Left ventricle myocardium inferior (tissue), 1 donor: ENCODE results near the gene CLPSL2. TPM values are rescaled to one million over a fixed set of nuclear protein-coding genes. Genes with fewer than 3 reads are reported as not detected.

Source experiments
- DNase-seq: peaks from one replicate; pipeline ENCODE4 v3.0.0-alpha.2; 2020
- H3K27ac ChIP-seq: fragments of 200-600 bp; replicated peaks from 2 replicates; pipeline ENCODE4 v1.8.0; 2021
- H3K27me3 ChIP-seq: fragments of 200-600 bp; 2 replicates; pipeline ENCODE4 v1.8.0; 2021; ENCODE audit warnings: low read depth
- H3K36me3 ChIP-seq: fragments of 200-600 bp; 2 replicates; pipeline ENCODE4 v1.8.0; 2021
- H3K4me1 ChIP-seq: fragments of 200-600 bp; 2 replicates; pipeline ENCODE4 v1.8.0; 2021
- H3K4me3 ChIP-seq: fragments of 200-600 bp; 2 replicates; pipeline ENCODE4 v1.8.0; 2021; ENCODE audit warnings: mild to moderate bottlenecking, moderate library complexity
- H3K9me3 ChIP-seq: fragments of 200-600 bp; replicated peaks from 2 replicates; pipeline ENCODE4 v1.8.0; 2021
- intact Hi-C: fragments of 100-400 bp; cut with micrococcal nuclease; formaldehyde crosslinking; loops from one replicate; pipeline ENCODE4 v1.11.0; 2022
- total RNA-seq: library from RNA; stranded (reverse); fragmentation: NEBNext Ultra II Directional; extraction: Animal tissue kit (Norgen Biotek cat#: 25700); gene quantifications from one replicate; pipeline ENCODE4 v1.2.1, GENCODE V29; 2021
- TF ChIP-seq, protein P1 (sequence below): fragments of 200-600 bp; IDR thresholded peaks from 2 replicates; pipeline ENCODE4 v1.8.0; 2021; ENCODE audit warnings: antibody characterized with exemption, mild to moderate bottlenecking, borderline replicate concordance
- donor health status: DM: no; HTN: yes; CAD: no; lungs with severe emphysema.

Gene CLPSL2
- total RNA-seq, 1 donor from 2014 or later, result not detected

GRCh38 chr6:35742842-35743241 lies 33.6 kb upstream of the CLPSL2 start:
- Histone ChIP-seq H3K9me3 (peaks cover 6% of the 10 kb centered on the region), H3K27ac (no peak overlapping the region)

DNA sequence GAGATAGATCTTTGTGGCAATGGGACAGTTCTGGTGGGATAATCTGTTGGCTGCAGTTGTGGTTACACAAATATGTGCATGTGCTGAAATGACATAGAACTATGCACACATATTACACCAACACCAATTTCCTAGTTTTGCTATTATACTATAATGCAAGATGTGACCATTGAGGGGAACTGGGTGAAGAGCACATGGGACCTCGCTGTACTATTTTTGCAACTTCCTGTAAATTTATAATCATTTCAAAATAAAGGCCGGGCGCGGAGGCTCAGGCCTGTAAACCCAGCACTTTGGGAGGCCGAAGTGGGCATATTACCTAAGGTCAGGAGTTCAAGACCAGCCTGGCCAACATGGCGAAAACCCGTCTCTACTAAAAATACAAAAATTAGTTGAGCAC lies 30.9 kb upstream of the CLPSL2 start:
- intact Hi-C loops, result no loop called here
- Histone ChIP-seq H3K4me3 (no peak overlapping the region), H3K27ac (no peak overlapping the region), H3K36me3 (no peaks in the 10 kb centered on the region), H3K9me3 (peaks cover 14% of the 10 kb centered on the region), H3K27me3 (peaks cover 7% of the 10 kb centered on the region), H3K4me1 (peaks cover 2% of the 10 kb centered on the region)
- TF ChIP-seq, protein P1, sequence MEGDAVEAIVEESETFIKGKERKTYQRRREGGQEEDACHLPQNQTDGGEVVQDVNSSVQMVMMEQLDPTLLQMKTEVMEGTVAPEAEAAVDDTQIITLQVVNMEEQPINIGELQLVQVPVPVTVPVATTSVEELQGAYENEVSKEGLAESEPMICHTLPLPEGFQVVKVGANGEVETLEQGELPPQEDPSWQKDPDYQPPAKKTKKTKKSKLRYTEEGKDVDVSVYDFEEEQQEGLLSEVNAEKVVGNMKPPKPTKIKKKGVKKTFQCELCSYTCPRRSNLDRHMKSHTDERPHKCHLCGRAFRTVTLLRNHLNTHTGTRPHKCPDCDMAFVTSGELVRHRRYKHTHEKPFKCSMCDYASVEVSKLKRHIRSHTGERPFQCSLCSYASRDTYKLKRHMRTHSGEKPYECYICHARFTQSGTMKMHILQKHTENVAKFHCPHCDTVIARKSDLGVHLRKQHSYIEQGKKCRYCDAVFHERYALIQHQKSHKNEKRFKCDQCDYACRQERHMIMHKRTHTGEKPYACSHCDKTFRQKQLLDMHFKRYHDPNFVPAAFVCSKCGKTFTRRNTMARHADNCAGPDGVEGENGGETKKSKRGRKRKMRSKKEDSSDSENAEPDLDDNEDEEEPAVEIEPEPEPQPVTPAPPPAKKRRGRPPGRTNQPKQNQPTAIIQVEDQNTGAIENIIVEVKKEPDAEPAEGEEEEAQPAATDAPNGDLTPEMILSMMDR, result no peak
- no peak for DNase-seq

More at GRCh38 chr6:35742842-35743241, 33.6 kb upstream of the CLPSL2 start:
- Histone ChIP-seq H3K27me3 (no peaks in the 10 kb centered on the region), H3K4me1 (peaks cover 12% of the 10 kb centered on the region), H3K4me3 (no peak overlapping the region), H3K36me3 (no peaks in the 10 kb centered on the region)
- intact Hi-C loops, result no loop called here
- TF ChIP-seq, protein P1, result no peak
- DNase-seq, result no peak

- intact Hi-C loops, result no loop called here
- Histone ChIP-seq H3K9me3 (peaks cover 14% of the 10 kb centered on the region), H3K27ac (no peak overlapping the region), H3K4me1 (no peaks in the 10 kb centered on the region), H3K36me3 (no peaks in the 10 kb centered on the region), H3K27me3 (peaks cover 9% of the 10 kb centered on the region), H3K4me3 (no peak overlapping the region)
- no peak for DNase-seq
- TF ChIP-seq, protein P1, result no peak
Measured at GRCh38 chr6:35746516-35746915, 29.9 kb upstream of the CLPSL2 start.

DNA sequence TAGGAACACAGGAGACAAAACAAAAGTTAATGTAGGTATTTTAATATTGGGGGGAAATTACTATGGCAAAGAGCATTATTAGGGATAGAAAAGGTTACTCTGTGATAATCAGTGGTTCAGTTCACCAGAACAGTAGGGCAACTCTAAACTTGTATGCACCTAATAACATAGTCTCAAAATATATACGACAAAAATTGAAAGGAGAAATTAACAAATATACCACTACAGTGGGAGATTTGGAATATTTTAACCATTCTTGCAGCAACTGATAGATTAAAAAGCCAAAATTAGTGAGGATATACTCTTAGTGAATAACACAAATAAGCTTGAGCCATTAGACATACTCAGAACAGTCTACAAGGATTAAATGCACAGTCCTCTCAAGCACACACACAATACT lies 28.5 kb upstream of the CLPSL2 start:
- TF ChIP-seq, protein P1, result no peak
- no peaks in the 10 kb centered on the region for H3K4me1 ChIP-seq
- no peak overlapping the region for H3K27ac ChIP-seq
- DNase-seq, result no peak
- peaks cover 14% of the 10 kb centered on the region for H3K9me3 ChIP-seq
- intact Hi-C loops, result no loop called here
- no peak overlapping the region for H3K4me3 ChIP-seq
- no peaks in the 10 kb centered on the region for H3K36me3 ChIP-seq
- peaks cover 9% of the 10 kb centered on the region for H3K27me3 ChIP-seq

- H3K27me3 ChIP-seq, result peaks cover 9% of the 10 kb centered on the region
- intact Hi-C loops, result no loop called here
- no peak for DNase-seq
- H3K4me3 ChIP-seq, result no peak overlapping the region
- TF ChIP-seq, protein P1, result no peak
- H3K27ac ChIP-seq, result no peak overlapping the region
- peaks cover 14% of the 10 kb centered on the region for H3K9me3 ChIP-seq
- no peaks in the 10 kb centered on the region for H3K4me1 ChIP-seq
- H3K36me3 ChIP-seq, result no peaks in the 10 kb centered on the region
Measured at GRCh38 chr6:35750557-35750956, 25.8 kb upstream of the CLPSL2 start.

GRCh38 chr6:35751594-35751993 lies 24.8 kb upstream of the CLPSL2 start:
- Histone ChIP-seq H3K4me3 (no peak overlapping the region), H3K9me3 (peaks cover 14% of the 10 kb centered on the region), H3K36me3 (no peaks in the 10 kb centered on the region), H3K27me3 (peaks cover 9% of the 10 kb centered on the region), H3K4me1 (no peaks in the 10 kb centered on the region), H3K27ac (no peak overlapping the region)
- TF ChIP-seq, protein P1, result no peak
- intact Hi-C loops, result no loop called here
- no peak for DNase-seq
